Keratinocyte (primary cell): ENCODE data around the gene HP1BP3. TPM values are rescaled to one million over a fixed set of nuclear protein-coding genes. Genes with fewer than 3 reads are reported as not detected.

Experiments used
- DNase-seq: peaks from one replicate; pipeline ENCODE4 v3.0.0-alpha.2; 2011; ENCODE audit warnings: low read depth, missing footprints, low spot score
- FAIRE-seq: peaks from 2 replicates; lab custom pipeline; 2011; peaks lifted over from hg19 to GRCh38; lab: Jason Lieb, UNC
- H2AFZ ChIP-seq: 2 replicates; pipeline ENCODE4 v1.6.0; 2012; ENCODE audit warnings: low read length, control low read depth, inconsistent platforms; ENCODE audit not compliant: control insufficient read depth
- H3K27ac ChIP-seq: 2 replicates; pipeline ENCODE4 v1.5.1; 2011; ENCODE audit warnings: low read length; ENCODE audit not compliant: control insufficient read depth, insufficient read depth
- H3K27me3 ChIP-seq: 3 replicates; pipeline ENCODE4 v1.6.0; 2011; ENCODE audit warnings: low read length; ENCODE audit not compliant: control insufficient read depth, insufficient read depth; ENCODE audit errors: extremely low read depth
- H3K36me3 ChIP-seq, 2 experiments: 2 replicates in 1 of 2; 3 replicates in 1 of 2; pipeline ENCODE4 v1.5.1; 2011; ENCODE audit warnings: low read length in 2 of 2, mild to moderate bottlenecking in 1 of 2; ENCODE audit not compliant: control insufficient read depth in 2 of 2, insufficient read depth in 2 of 2; ENCODE audit errors: extremely low read depth in 1 of 2
- H3K4me1 ChIP-seq: 3 replicates; pipeline ENCODE4 v1.5.1; 2011; ENCODE audit warnings: low read length; ENCODE audit not compliant: control insufficient read depth, insufficient read depth; ENCODE audit errors: extremely low read depth
- H3K4me2 ChIP-seq: 3 replicates; pipeline ENCODE4 v1.6.0; 2011; ENCODE audit warnings: low read depth, low read length; ENCODE audit not compliant: control insufficient read depth, insufficient read depth; ENCODE audit errors: extremely low read depth
- H3K4me3 ChIP-seq, 3 experiments: fragments of 200-600 bp in 1 of 3; sonication (generic) in 1 of 3; 2 replicates in 2 of 3; 3 replicates in 1 of 3; pipeline ENCODE4 v1.5.1; 2011 to 2016; ENCODE audit warnings: low read length in 3 of 3, mild to moderate bottlenecking in 3 of 3, control low read depth in 2 of 3, inconsistent platforms in 1 of 3, low read depth in 1 of 3, mixed read lengths in 1 of 3, mixed run types in 1 of 3, moderate library complexity in 1 of 3; ENCODE audit not compliant: control insufficient read depth in 2 of 3, insufficient read depth in 2 of 3; ENCODE audit errors: extremely low read depth in 1 of 3
- H3K79me2 ChIP-seq: 2 replicates; pipeline ENCODE4 v1.6.0; 2012; ENCODE audit warnings: low read length; ENCODE audit not compliant: control insufficient read depth, insufficient read depth
- H3K9ac ChIP-seq: 3 replicates; pipeline ENCODE4 v1.6.0; 2011; ENCODE audit warnings: low read length; ENCODE audit not compliant: control insufficient read depth, insufficient read depth; ENCODE audit errors: extremely low read depth
- H3K9me1 ChIP-seq: 3 replicates; pipeline ENCODE4 v1.6.0; 2011; ENCODE audit warnings: low read length; ENCODE audit not compliant: control insufficient read depth, insufficient read depth; ENCODE audit errors: extremely low read depth
- H3K9me3 ChIP-seq: 2 replicates; pipeline ENCODE4 v1.5.1; 2012; ENCODE audit warnings: low read depth, low read length; ENCODE audit not compliant: control insufficient read depth
- H4K20me1 ChIP-seq: 3 replicates; pipeline ENCODE4 v1.6.0; 2011; ENCODE audit warnings: low read length; ENCODE audit not compliant: control insufficient read depth, insufficient read depth; ENCODE audit errors: extremely low read depth
- EZH2 ChIP-seq: IDR thresholded peaks from one replicate; pipeline ENCODE4 v1.6.1; 2012; ENCODE audit warnings: inconsistent platforms, mild to moderate bottlenecking, low read length, moderate library complexity
- dilution Hi-C: fragments of 300-500 bp; cut with MboI; formaldehyde crosslinking; loops from one replicate; pipeline ENCODE4 v1.7.0; 2020; ENCODE audit warnings: low sequenced_read_pairs; ENCODE audit not compliant: extremely low pct_ligation_motif_present
- polyA plus RNA-seq, 5 experiments: library from polyadenylated mRNA; depleted of rRNA in 3 of 5; stranded (reverse) in 3 of 5; stranded (forward) in 1 of 5; unstranded in 1 of 5; fragments of >200 nt; gene quantifications; 1 replicate in 1 of 5; 2 replicates in 3 of 5; 3 replicates in 1 of 5; pipeline versions ENCODE4 v1.2.1 to v1.2.3, GENCODE V29; 2011 to 2012; ENCODE audit warnings: missing spikeins in 2 of 5, low read depth in 1 of 5, low replicate concordance in 1 of 5
- TF ChIP-seq, protein P1 (sequence below), 3 experiments: IDR thresholded peaks in 1 of 3; conservative IDR thresholded peaks in 1 of 3; optimal IDR thresholded peaks in 1 of 3; 2 replicates in 2 of 3; 3 replicates in 1 of 3; pipeline versions ENCODE3 to v1.5.1; 2011; ENCODE audit warnings: low read length in 3 of 3, mild to moderate bottlenecking in 3 of 3, moderate library complexity in 2 of 3, control low read depth in 1 of 3, inconsistent platforms in 1 of 3; ENCODE audit not compliant: insufficient read depth in 2 of 3; ENCODE audit errors: extremely low read depth in 1 of 3

The HP1BP3 gene
- polyA plus RNA-seq, 1 donor (not counting 4 experiments of a cell fraction or from before 2014, with no cell fraction given) = 148 TPM

DNA sequence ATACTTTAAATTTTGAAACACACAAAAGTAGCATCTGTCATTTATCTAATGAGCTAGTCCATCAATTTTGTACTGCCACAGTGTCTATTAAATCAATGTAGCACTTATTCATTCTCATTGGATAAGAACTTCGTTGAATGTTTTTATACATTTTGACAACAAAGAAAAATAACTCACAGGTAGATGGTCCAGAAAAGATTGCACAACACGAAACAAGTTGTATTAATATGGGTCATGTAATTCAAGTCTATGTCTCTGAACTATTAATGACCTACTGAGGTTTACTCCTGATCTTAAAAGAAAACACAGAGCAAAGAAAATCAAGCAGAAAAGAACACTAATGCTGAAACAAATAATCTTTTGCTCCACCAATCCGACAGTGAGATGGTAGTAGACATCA, 15.3 kb downstream of the HP1BP3 start:
- DNase-seq (no peak), FAIRE-seq (no peak)
- Histone ChIP-seq H4K20me1 (no peaks in the 10 kb centered on the region), H3K4me2 (no peak overlapping the region), H3K27me3 (no peaks in the 10 kb centered on the region), H3K9me3 (no peaks in the 10 kb centered on the region), H3K9me1 (no peaks in the 10 kb centered on the region), H3K4me1 (no peaks in the 10 kb centered on the region), H3K4me3 (no peak overlapping the region), H2AFZ (no peak overlapping the region), H3K27ac (no peak overlapping the region), H3K9ac (no peak overlapping the region), H3K36me3 (peaks cover 21 to 35% of the 10 kb centered on the region in 2 experiments), H3K79me2 (peaks cover 11% of the 10 kb centered on the region)
- dilution Hi-C loops = no loop called here
- no peak for TF ChIP-seq EZH2
- TF ChIP-seq, protein P1, sequence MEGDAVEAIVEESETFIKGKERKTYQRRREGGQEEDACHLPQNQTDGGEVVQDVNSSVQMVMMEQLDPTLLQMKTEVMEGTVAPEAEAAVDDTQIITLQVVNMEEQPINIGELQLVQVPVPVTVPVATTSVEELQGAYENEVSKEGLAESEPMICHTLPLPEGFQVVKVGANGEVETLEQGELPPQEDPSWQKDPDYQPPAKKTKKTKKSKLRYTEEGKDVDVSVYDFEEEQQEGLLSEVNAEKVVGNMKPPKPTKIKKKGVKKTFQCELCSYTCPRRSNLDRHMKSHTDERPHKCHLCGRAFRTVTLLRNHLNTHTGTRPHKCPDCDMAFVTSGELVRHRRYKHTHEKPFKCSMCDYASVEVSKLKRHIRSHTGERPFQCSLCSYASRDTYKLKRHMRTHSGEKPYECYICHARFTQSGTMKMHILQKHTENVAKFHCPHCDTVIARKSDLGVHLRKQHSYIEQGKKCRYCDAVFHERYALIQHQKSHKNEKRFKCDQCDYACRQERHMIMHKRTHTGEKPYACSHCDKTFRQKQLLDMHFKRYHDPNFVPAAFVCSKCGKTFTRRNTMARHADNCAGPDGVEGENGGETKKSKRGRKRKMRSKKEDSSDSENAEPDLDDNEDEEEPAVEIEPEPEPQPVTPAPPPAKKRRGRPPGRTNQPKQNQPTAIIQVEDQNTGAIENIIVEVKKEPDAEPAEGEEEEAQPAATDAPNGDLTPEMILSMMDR (optimal IDR thresholded peaks at IDR 0.05 in 1 of 3, IDR thresholded peaks at IDR 0.05 in 1 of 3, conservative IDR thresholded peaks at IDR 0.05 in 1 of 3; ENCODE audit: extremely low read depth in 1 of 3, insufficient read depth in 2 of 3, low read length in 3 of 3) = no peak

DNA sequence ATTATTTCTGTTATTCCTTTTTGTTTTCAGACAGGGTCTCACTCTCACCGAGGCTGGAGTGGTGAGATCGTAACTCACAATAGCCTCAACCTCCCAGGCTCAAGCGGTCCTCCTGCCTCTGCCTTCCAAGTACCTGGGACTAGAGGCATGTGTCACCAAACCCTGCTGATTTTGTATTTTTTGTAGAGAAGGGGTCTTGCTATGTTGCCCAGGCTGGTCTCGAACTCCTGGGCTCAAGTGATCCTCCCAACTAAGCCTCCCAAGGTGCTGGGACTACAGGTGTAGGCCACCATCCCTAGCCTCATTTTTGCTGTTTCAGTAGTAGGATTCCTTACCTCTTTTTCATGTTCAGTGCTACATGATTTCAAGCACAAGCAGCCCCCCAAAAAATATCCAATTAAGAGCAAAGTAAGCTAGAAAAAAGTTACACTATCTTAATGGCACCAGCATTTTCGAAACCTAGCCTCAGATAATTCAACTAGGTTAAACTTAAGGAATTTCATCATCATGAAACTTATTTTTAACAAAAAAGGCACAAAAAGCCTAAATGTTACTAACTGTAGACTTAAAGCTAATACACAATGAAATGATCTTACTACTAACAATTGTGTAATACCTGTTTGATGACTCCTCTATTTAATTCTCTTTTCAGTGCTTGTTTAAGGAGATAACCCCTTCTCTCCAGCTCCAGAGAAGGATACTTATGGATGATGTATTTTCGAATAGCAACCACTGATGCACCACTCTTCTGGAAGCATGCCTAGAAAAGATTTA, 16.6 kb downstream of the HP1BP3 start:
- no peak overlapping the region for H3K4me2 ChIP-seq
- H4K20me1 ChIP-seq = no peaks in the 10 kb centered on the region
- H3K27me3 ChIP-seq = no peaks in the 10 kb centered on the region
- FAIRE-seq (no peak), DNase-seq (no peak)
- TF ChIP-seq, protein P1 (optimal IDR thresholded peaks at IDR 0.05 in 1 of 3, IDR thresholded peaks at IDR 0.05 in 1 of 3, conservative IDR thresholded peaks at IDR 0.05 in 1 of 3; ENCODE audit: extremely low read depth in 1 of 3, insufficient read depth in 2 of 3, low read length in 3 of 3) = no peak
- no peak for TF ChIP-seq EZH2
- peaks cover 8% of the 10 kb centered on the region for H3K79me2 ChIP-seq
- H3K36me3 ChIP-seq = peaks cover 22 to 39% of the 10 kb centered on the region in 2 experiments
- H3K27ac ChIP-seq = no peak overlapping the region
- dilution Hi-C loops = no loop called here
- no peak overlapping the region for H3K4me3 ChIP-seq
- no peak overlapping the region for H2AFZ ChIP-seq
- H3K4me1 ChIP-seq = no peaks in the 10 kb centered on the region
- no peaks in the 10 kb centered on the region for H3K9me1 ChIP-seq
- H3K9ac ChIP-seq = no peak overlapping the region
- no peaks in the 10 kb centered on the region for H3K9me3 ChIP-seq
